A673 (cell line): ENCODE data around the gene ERP27. TPM values are rescaled to one million over a fixed set of nuclear protein-coding genes. Genes with fewer than 3 reads are reported as not detected.

Source experiments
- BruUV-seq: library from RNA; stranded (reverse); fragments of 400-500 nt; replicated peaks from 2 replicates; lab custom pipeline; 2021; lab: Mats Ljungman, UMichigan
- CTCF ChIA-PET: fragments of 300-600 bp; sonication (Branson Sonifier 250); formaldehyde crosslinking; loops from one replicate; lab custom pipeline; 2022; ENCODE audit warnings: antibody characterized with exemption; lab: Charles Lee
- POLR2A ChIA-PET: fragments of 300-600 bp; sonication (Branson Sonifier 250); formaldehyde crosslinking; loops from one replicate; lab custom pipeline; 2022; ENCODE audit warnings: antibody characterized with exemption; ENCODE audit not compliant: low non-redundant PET; lab: Charles Lee
- DNase-seq: peaks from one replicate; pipeline ENCODE4 v3.0.0-alpha.2; 2015; ENCODE audit warnings: low spot score
- H3K27ac ChIP-seq: fragments of 200-600 bp; sonication (generic); 2 replicates; pipeline ENCODE4 v1.5.1; 2016; ENCODE audit warnings: mixed run types, low read depth, mild to moderate bottlenecking, mixed read lengths, antibody characterized with exemption, low read length; ENCODE audit not compliant: poor library complexity, severe bottlenecking
- H3K27me3 ChIP-seq: fragments of 200-600 bp; sonication (generic); replicated peaks from 2 replicates; pipeline ENCODE4 v1.6.1; 2017; ENCODE audit warnings: mixed run types, low read depth, mild to moderate bottlenecking, mixed read lengths, antibody characterized with exemption, low read length; ENCODE audit not compliant: insufficient read depth, poor library complexity
- H3K36me3 ChIP-seq: fragments of 200-600 bp; sonication (generic); 2 replicates; pipeline ENCODE4 v1.6.1; 2016; ENCODE audit warnings: mixed run types, mild to moderate bottlenecking, mixed read lengths, antibody characterized with exemption, low read length; ENCODE audit not compliant: insufficient read depth, poor library complexity, severe bottlenecking
- H3K4me1 ChIP-seq: fragments of 200-600 bp; sonication (generic); 2 replicates; pipeline ENCODE4 v1.6.1; 2017; ENCODE audit warnings: mixed run types, mild to moderate bottlenecking, mixed read lengths, antibody characterized with exemption, low read length; ENCODE audit not compliant: insufficient read depth, poor library complexity, severe bottlenecking
- H3K4me3 ChIP-seq: fragments of 200-600 bp; sonication (generic); 2 replicates; pipeline ENCODE4 v1.5.1; 2016; ENCODE audit warnings: low read depth, mixed run types, mild to moderate bottlenecking, mixed read lengths, low read length; ENCODE audit not compliant: poor library complexity, severe bottlenecking
- H3K9me3 ChIP-seq: fragments of 200-600 bp; sonication (generic); 2 replicates; pipeline ENCODE4 v1.6.1; 2016; ENCODE audit warnings: mixed run types, low read depth, mild to moderate bottlenecking, mixed read lengths, antibody characterized with exemption, low read length; ENCODE audit not compliant: poor library complexity, severe bottlenecking
- EZH2 ChIP-seq: fragments of 200-600 bp; sonication (generic); IDR thresholded peaks from 2 replicates; pipeline ENCODE4 v1.6.1; 2017; ENCODE audit warnings: borderline replicate concordance, low read depth, mild to moderate bottlenecking, mixed read lengths, antibody characterized with exemption, low read length; ENCODE audit not compliant: poor library complexity, severe bottlenecking
- intact Hi-C: fragments of 100-400 bp; cut with micrococcal nuclease; formaldehyde crosslinking; loops from one replicate; pipeline ENCODE4 v1.10.0; 2022; ENCODE audit not compliant: unreplicated experiment
- total RNA-seq: library from RNA; stranded (reverse); gene quantifications from 2 replicates; pipeline ENCODE4 v1.2.3, GENCODE V29; 2021
- TF ChIP-seq, protein P1 (sequence below): fragments of 300-800, 200-600 bp; sonication (generic); conservative IDR thresholded peaks from 2 replicates; pipeline ENCODE4 v1.5.1; 2017; ENCODE audit warnings: low read depth, mild to moderate bottlenecking, antibody characterized with exemption, low read length, moderate library complexity, mixed read lengths

ERP27 gene
- total RNA-seq, 1 experiment from 2014 or later: not detected

- intact Hi-C loops: no loop called here
- Histone ChIP-seq H3K36me3 (peaks cover 12% of the 10 kb centered on the region), H3K4me3 (no peak overlapping the region), H3K27ac (peak overlapping the region; percentile 92), H3K4me1 (peaks cover 21% of the 10 kb centered on the region), H3K27me3 (no peaks in the 10 kb centered on the region), H3K9me3 (no peaks in the 10 kb centered on the region)
- TF ChIP-seq, protein P1, sequence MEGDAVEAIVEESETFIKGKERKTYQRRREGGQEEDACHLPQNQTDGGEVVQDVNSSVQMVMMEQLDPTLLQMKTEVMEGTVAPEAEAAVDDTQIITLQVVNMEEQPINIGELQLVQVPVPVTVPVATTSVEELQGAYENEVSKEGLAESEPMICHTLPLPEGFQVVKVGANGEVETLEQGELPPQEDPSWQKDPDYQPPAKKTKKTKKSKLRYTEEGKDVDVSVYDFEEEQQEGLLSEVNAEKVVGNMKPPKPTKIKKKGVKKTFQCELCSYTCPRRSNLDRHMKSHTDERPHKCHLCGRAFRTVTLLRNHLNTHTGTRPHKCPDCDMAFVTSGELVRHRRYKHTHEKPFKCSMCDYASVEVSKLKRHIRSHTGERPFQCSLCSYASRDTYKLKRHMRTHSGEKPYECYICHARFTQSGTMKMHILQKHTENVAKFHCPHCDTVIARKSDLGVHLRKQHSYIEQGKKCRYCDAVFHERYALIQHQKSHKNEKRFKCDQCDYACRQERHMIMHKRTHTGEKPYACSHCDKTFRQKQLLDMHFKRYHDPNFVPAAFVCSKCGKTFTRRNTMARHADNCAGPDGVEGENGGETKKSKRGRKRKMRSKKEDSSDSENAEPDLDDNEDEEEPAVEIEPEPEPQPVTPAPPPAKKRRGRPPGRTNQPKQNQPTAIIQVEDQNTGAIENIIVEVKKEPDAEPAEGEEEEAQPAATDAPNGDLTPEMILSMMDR: no peak
- no peak for TF ChIP-seq EZH2
- peak; percentile 87 for DNase-seq
- no TSS peak for BruUV-seq
- ChIA-PET POLR2A (no interaction called here), CTCF (no interaction called here)
Observed at GRCh38 chr12:14948672-14949071, 10.3 kb upstream of the ERP27 start.

GRCh38 chr12:14946861-14947260 lies 8.5 kb upstream of the ERP27 start:
- Histone ChIP-seq H3K27ac (no peak overlapping the region), H3K4me1 (peaks cover 17% of the 10 kb centered on the region), H3K4me3 (no peak overlapping the region), H3K9me3 (no peaks in the 10 kb centered on the region), H3K27me3 (no peaks in the 10 kb centered on the region), H3K36me3 (peaks cover 12% of the 10 kb centered on the region)
- no TSS peak for BruUV-seq
- ChIA-PET CTCF (no interaction called here), POLR2A (no interaction called here)
- TF ChIP-seq, protein P1: no peak
- intact Hi-C loops: no loop called here
- no peak for DNase-seq

DNA sequence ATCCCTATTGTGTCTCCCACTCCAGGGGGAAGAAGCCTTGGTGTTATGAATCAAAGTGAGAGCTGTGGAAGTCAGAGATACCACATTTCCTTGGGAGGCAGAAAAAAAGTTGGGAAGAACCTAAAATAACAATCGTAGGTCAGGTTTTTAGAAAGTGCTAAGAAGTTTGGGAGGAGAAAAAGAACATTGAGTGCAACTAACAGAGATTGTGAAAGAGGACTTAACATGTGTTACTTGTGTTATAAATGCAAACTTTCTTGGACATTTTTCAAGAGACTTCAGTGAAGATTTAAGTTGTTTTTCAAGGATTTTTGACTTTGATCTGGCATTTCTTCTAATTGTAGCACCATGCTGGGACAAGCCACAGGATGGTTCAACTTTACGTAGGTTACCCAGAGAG lies 7.8 kb upstream of the ERP27 start:
- Histone ChIP-seq H3K36me3 (peaks cover 12% of the 10 kb centered on the region), H3K4me1 (peaks cover 17% of the 10 kb centered on the region), H3K9me3 (no peaks in the 10 kb centered on the region), H3K4me3 (no peak overlapping the region), H3K27me3 (no peaks in the 10 kb centered on the region), H3K27ac (no peak overlapping the region)
- no peak for DNase-seq
- intact Hi-C loops: no loop called here
- POLR2A ChIA-PET: no interaction called here
- no TSS peak for BruUV-seq
- TF ChIP-seq, protein P1: no peak
- no peak for TF ChIP-seq EZH2
- CTCF ChIA-PET: no interaction called here
